NCI-H1092 (cell line): ENCODE measurements around the gene FRY.
"Not testable (repeated sequence)": the region's sequence is repeated elsewhere in the genome, so short reads cannot be mapped to it uniquely, and the experiment has no call there.

ENCODE experiments used
- DNase-seq: peaks from one replicate; lab custom pipeline; 2025; lab: John Stamatoyannopoulos, UW

FRY gene

GRCh38 chr13:32031025-32031814 lies at the start of gene FRY:
TSS of gene FRY (plus strand) at chr13:32031774. CDS start at chr13:32031796, 22 bp downstream.
- peak; percentile 69 for DNase-seq

GRCh38 chr13:31982124-31982523 lies 49.5 kb upstream of the FRY start:
- no peak for DNase-seq

GRCh38 chr13:31982540-31982939 lies 49.0 kb upstream of the FRY start:
- peak; percentile 42 for DNase-seq

GRCh38 chr13:31983696-31984095 lies 47.9 kb upstream of the FRY start:
- not testable (repeated sequence) for DNase-seq

GRCh38 chr13:31984388-31984787 lies 47.2 kb upstream of the FRY start:
- not testable (repeated sequence) for DNase-seq

GRCh38 chr13:31986676-31987470 lies 44.7 kb upstream of the FRY start:
- DNase-seq: no peak

GRCh38 chr13:31987535-31988170 lies 43.9 kb upstream of the FRY start:
- no peak for DNase-seq

GRCh38 chr13:31994367-31994766 lies 37.2 kb upstream of the FRY start:
- DNase-seq: not testable (repeated sequence)

GRCh38 chr13:31996601-31997000 lies 35.0 kb upstream of the FRY start:
- DNase-seq: no peak

GRCh38 chr13:31997641-31998040 lies 33.9 kb upstream of the FRY start:
- no peak for DNase-seq

- no peak for DNase-seq
Observed at GRCh38 chr13:31998131-31998530, 33.4 kb upstream of the FRY start.

- not testable (repeated sequence) for DNase-seq
Observed at GRCh38 chr13:32000754-32001153, 30.8 kb upstream of the FRY start.

- no peak for DNase-seq
Observed at GRCh38 chr13:32001154-32001768, 30.3 kb upstream of the FRY start.

- DNase-seq: no peak
Observed at GRCh38 chr13:32001769-32002168, 29.8 kb upstream of the FRY start.

GRCh38 chr13:32002873-32003272 lies 28.7 kb upstream of the FRY start:
- DNase-seq: peak; percentile 20

GRCh38 chr13:32007494-32007893 lies 24.1 kb upstream of the FRY start:
- no peak for DNase-seq

- DNase-seq: no peak
Observed at GRCh38 chr13:32008518-32009175, 22.9 kb upstream of the FRY start.

- DNase-seq: no peak
Observed at GRCh38 chr13:32009362-32009761, 22.2 kb upstream of the FRY start.

- no peak for DNase-seq
Observed at GRCh38 chr13:32010136-32010535, 21.4 kb upstream of the FRY start.

- DNase-seq: no peak
Observed at GRCh38 chr13:32011971-32012370, 19.6 kb upstream of the FRY start.

- no peak for DNase-seq
Observed at GRCh38 chr13:32013181-32013580, 18.4 kb upstream of the FRY start.

GRCh38 chr13:32016119-32016518 lies 15.5 kb upstream of the FRY start:
- no peak for DNase-seq
